LNCaP clone FGC (cell line): Measurements from ENCODE around the gene MARCHF10.

Source experiments
- DNase-seq: peaks from one replicate; pipeline ENCODE4 v3.0.0-alpha.2; 2011; ENCODE audit warnings: low read depth
- H3K4me3 ChIP-seq: 2 replicates; pipeline ENCODE4 v1.5.1; 2011; ENCODE audit warnings: mild to moderate bottlenecking, low read depth, low read length, control low read depth
- CTCF ChIP-seq: IDR thresholded peaks from 2 replicates; pipeline ENCODE4 v1.5.1; 2012; ENCODE audit warnings: mild to moderate bottlenecking; ENCODE audit not compliant: control insufficient read depth, insufficient read depth; ENCODE audit errors: extremely low read depth

The MARCHF10 gene

GRCh38 chr17:62825182-62825581, 17.1 kb upstream of the MARCHF10 start:
- H3K4me3 ChIP-seq, result no peak overlapping the region
- DNase-seq, result no peak
- TF ChIP-seq CTCF, result no peak

GRCh38 chr17:62824290-62825131, 16.4 kb upstream of the MARCHF10 start:
- H3K4me3 ChIP-seq, result no peak overlapping the region
- TF ChIP-seq CTCF, result no peak
- no peak for DNase-seq

- TF ChIP-seq CTCF, result no peak
- no peak for DNase-seq
- H3K4me3 ChIP-seq, result no peak overlapping the region
Observed at GRCh38 chr17:62823111-62823893, 15.2 kb upstream of the MARCHF10 start.

DNA sequence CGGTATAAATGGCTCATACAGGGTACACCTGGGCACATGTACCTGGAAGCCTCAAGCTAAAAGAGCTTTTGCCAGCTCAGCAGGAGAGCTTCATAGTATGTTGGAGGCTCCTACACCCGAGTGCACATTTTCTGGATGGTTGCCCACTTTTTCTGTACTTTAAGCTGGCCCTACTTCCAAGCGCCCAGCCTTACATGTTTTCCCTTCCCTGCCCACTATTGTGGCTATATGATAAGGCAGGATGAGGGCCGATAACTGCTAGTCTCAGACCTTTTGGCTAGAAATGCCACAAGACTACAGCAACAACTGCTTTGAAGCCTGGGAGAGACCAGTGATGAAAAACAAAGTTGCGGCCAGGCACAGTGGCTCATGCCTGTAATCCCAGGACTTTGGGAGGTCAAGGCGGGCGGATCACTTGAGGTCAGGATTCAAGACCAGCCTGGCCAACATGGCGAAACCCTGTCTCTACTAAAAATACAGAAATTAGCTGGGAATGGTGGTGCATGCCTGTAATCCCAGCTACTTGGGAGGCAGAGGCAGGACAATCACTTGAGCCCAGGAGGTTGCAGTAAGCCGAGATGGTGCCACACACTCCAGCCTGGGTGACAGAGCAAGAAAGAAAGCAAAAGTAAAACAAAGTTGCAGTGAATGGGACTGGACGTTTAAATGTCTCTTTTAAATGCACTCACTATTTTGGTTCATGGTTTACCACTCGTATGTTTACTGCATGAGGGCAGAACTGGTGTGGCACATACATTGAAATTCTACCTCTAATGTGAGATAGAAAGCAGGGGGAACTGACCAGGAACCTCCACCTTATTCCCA, 14.2 kb upstream of the MARCHF10 start:
- TF ChIP-seq CTCF, result no peak
- DNase-seq, result no peak
- H3K4me3 ChIP-seq, result no peak overlapping the region

- TF ChIP-seq CTCF, result no peak
- H3K4me3 ChIP-seq, result no peak overlapping the region
- DNase-seq, result no peak
Observed at GRCh38 chr17:62821189-62822079, 13.3 kb upstream of the MARCHF10 start.

- no peak overlapping the region for H3K4me3 ChIP-seq
- TF ChIP-seq CTCF, result no peak
- no peak for DNase-seq
Observed at GRCh38 chr17:62819511-62820221, 11.6 kb upstream of the MARCHF10 start.
